Upper lobe of right lung (tissue), 1 donor: Measurements from ENCODE around the gene MCRS1. TPM values are rescaled to one million over a fixed set of nuclear protein-coding genes. Genes with fewer than 3 reads are reported as not detected.

ENCODE experiments used
- ATAC-seq: fragments of 200-7000 bp; cut with Tn5 transposase; one replicate; pipeline ENCODE4 v1.9.1; 2020; ENCODE audit warnings: mild to moderate bottlenecking, moderate library complexity
- DNase-seq: peaks from one replicate; pipeline ENCODE4 v3.0.0-alpha.2; 2020
- H3K27ac ChIP-seq: fragments of 200-600 bp; one replicate; pipeline ENCODE4 v1.8.0; 2022
- H3K27me3 ChIP-seq: fragments of 200-600 bp; one replicate; pipeline ENCODE4 v1.8.0; 2022; ENCODE audit warnings: mild to moderate bottlenecking
- H3K36me3 ChIP-seq: fragments of 200-600 bp; one replicate; pipeline ENCODE4 v1.8.0; 2022
- H3K4me1 ChIP-seq: fragments of 200-600 bp; one replicate; pipeline ENCODE4 v1.8.0; 2022
- H3K4me3 ChIP-seq: fragments of 200-600 bp; one replicate; pipeline ENCODE4 v1.8.0; 2022; ENCODE audit warnings: mild to moderate bottlenecking
- H3K9me3 ChIP-seq: fragments of 200-600 bp; one replicate; pipeline ENCODE4 v1.8.0; 2022
- CTCF ChIP-seq: fragments of 200-600 bp; IDR thresholded peaks from one replicate; pipeline ENCODE4 v1.8.0; 2022; ENCODE audit warnings: antibody characterized with exemption
- intact Hi-C: fragments of 100-400 bp; cut with DNase I; formaldehyde crosslinking; loops from one replicate; pipeline ENCODE4 v1.11.0; 2022
- total RNA-seq: library from RNA; stranded (reverse); fragmentation: NEBNext Ultra II Directional; extraction: Animal tissue kit (Norgen Biotek cat#: 25700); gene quantifications from one replicate; pipeline ENCODE4 v1.2.1, GENCODE V29; 2021
- donor health status: DM: no; HTN: yes; CAD: no; lungs with severe emphysema.

Gene MCRS1
- total RNA-seq, 1 donor from 2014 or later, result 54.0 TPM

DNA sequence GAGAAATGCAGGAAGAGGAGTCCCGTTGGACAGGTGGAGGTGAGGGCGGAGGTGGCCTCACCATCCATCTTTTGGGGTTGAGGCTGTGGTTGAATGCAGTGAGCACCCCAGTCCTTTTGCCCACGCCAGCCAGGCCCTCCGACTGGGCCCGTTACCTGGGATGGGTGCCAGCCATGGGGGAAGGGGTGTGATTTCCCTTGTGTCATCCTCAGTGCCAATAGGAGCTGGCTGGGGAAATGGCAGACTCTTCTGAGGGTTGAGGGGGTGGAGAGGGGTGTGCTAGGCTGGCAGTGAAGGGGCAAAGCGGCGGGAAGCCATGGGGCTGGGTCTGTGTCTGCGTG, 19.5 kb downstream of the MCRS1 start:
- DNase-seq (peak; percentile 54), ATAC-seq (no peak)
- Histone ChIP-seq H3K27me3 (peaks cover 36% of the 10 kb centered on the region), H3K36me3 (no peaks in the 10 kb centered on the region), H3K4me1 (peaks cover 14% of the 10 kb centered on the region), H3K27ac (no peak overlapping the region), H3K4me3 (peak overlapping the region; percentile 36), H3K9me3 (no peaks in the 10 kb centered on the region)
- intact Hi-C loops, result no loop called here
- TF ChIP-seq CTCF, result no peak

- peaks cover 11% of the 10 kb centered on the region for H3K4me1 ChIP-seq
- H3K9me3 ChIP-seq, result no peaks in the 10 kb centered on the region
- TF ChIP-seq CTCF, result no peak
- no peak for DNase-seq
- no peaks in the 10 kb centered on the region for H3K36me3 ChIP-seq
- H3K4me3 ChIP-seq, result no peak overlapping the region
- ATAC-seq, result no peak
- peaks cover 36% of the 10 kb centered on the region for H3K27me3 ChIP-seq
- intact Hi-C loops, result no loop called here
- H3K27ac ChIP-seq, result no peak overlapping the region
These were observed 20.8 kb downstream of the MCRS1 start for GRCh38 chr12:49547090-49547690.

- peaks cover 36% of the 10 kb centered on the region for H3K27me3 ChIP-seq
- H3K4me3 ChIP-seq, result no peak overlapping the region
- intact Hi-C loops, result no loop called here
- peaks cover 10% of the 10 kb centered on the region for H3K4me1 ChIP-seq
- H3K9me3 ChIP-seq, result no peaks in the 10 kb centered on the region
- peak; percentile 46 for DNase-seq
- no peak overlapping the region for H3K27ac ChIP-seq
- TF ChIP-seq CTCF, result no peak
- ATAC-seq, result no peak
- no peaks in the 10 kb centered on the region for H3K36me3 ChIP-seq
These were observed 21.5 kb downstream of the MCRS1 start for GRCh38 chr12:49546481-49546880.

DNA sequence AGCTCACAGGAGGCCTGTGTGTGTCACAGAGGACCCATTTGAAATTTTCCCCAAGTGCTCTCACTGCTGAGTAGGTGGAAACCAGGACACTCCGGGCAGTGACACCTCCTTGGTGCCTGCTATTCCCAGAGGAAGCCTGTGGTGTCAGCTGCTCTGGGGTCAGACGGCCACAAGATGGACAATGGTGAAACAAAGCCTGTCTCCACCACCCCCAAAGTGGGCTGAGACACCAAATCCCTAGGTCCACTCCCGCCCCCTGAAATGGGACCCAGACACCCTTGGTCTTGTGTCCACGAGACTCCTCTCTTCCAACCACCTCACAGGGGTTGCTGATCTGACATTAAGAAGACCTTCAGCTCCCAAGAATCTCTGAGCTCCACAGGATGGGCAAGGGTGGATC, 22.1 kb downstream of the MCRS1 start:
- TF ChIP-seq CTCF, result no peak
- peaks cover 10% of the 10 kb centered on the region for H3K4me1 ChIP-seq
- DNase-seq (peak; percentile 39), ATAC-seq (no peak)
- intact Hi-C loops, result no loop called here
- no peaks in the 10 kb centered on the region for H3K36me3 ChIP-seq
- no peak overlapping the region for H3K27ac ChIP-seq
- H3K27me3 ChIP-seq, result peaks cover 36% of the 10 kb centered on the region
- no peaks in the 10 kb centered on the region for H3K9me3 ChIP-seq
- H3K4me3 ChIP-seq, result no peak overlapping the region

DNA sequence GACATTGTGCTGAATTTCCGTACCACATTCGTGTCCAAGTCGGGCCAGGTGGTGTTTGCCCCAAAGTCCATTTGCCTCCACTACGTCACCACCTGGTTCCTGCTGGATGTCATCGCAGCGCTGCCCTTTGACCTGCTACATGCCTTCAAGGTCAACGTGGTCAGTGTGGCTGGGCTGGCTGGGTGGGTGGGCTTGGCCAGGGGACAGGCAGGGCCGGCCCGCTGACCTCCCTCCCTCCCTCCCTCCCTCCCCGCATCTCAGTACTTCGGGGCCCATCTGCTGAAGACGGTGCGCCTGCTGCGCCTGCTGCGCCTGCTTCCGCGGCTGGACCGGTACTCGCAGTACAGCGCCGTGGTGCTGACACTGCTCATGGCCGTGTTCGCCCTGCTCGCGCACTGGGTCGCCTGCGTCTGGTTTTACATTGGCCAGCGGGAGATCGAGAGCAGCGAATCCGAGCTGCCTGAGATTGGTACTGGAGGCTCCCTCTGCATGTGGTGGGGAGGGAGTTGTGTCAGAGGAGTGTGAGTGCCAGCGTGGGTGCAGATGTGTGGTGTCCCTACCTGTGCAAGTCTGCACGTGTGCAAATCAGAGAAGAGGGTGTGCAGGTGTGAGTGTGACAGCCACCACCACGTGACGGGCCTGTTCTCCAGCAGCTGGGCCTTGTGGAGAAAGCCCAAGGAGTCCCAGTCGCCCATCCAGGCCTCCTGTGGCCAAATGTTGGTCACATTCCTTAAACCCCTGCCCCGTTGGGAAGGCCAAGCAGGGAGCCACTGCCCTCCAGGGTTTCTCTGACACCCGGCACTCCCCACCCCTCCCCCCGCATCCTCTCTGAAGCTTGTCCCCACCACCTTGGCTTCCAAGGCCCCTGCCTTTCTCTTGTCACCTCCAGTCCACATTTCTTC, 23.8 kb downstream of the MCRS1 start:
- DNase-seq, result peak; percentile 60
- intact Hi-C loops, result no loop called here
- Histone ChIP-seq H3K9me3 (no peaks in the 10 kb centered on the region), H3K4me3 (no peak overlapping the region), H3K4me1 (peaks cover 7% of the 10 kb centered on the region), H3K27me3 (peaks cover 39% of the 10 kb centered on the region), H3K27ac (no peak overlapping the region), H3K36me3 (no peaks in the 10 kb centered on the region)
- no peak for TF ChIP-seq CTCF
- no peak for ATAC-seq
